GM19455 (cell line): Measurements from ENCODE around the gene TPST2.

Experiments used
- ATAC-seq: cut with Tn5 transposase; IDR thresholded peaks from one replicate; pipeline ENCODE4 v1.9.1; 2021; ENCODE audit not compliant: unreplicated experiment

Gene TPST2

GRCh38 chr22:26558248-26558895 is 31.6 kb downstream of the TPST2 start:
- no peak for ATAC-seq

DNA sequence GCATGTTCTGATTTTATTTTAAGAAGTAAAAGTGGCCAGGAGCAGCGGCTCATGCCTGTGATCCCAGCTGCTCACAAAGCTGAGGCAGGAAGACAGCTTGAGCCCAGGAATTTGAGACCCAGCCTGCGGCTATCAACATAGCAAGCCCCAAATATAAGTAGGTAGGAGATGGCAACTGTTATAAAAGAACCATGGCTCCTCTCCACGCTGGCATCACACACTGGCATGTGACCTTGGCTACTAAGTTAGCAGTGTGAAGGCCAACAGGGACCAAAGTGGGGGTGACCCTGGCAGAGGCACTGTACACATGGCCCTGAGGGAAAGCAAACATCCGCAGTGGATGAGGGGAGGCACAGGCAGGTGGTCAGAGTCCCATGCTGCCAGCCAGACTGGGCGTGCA is 33.0 kb downstream of the TPST2 start:
- no peak for ATAC-seq

DNA sequence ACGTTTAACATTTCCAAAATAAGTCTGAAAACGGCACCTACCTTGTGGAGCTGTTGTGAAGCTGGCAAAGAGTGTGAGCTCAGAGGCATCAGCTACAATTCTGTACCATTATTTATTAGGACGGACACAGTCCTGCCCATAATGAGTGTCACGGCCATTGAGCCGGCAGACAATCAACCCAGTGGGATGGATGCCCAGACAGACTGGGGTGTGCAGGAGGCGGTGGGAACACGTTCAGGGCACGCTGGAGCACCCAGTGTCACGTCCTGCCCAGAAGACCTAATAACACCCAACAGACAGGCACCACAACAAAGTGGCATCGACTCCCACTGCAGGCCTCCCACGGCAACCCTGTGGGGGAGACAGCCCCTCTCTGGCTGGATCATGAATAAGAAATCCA is 34.5 kb downstream of the TPST2 start:
- no peak for ATAC-seq

- ATAC-seq, result no peak
These were observed 35.0 kb downstream of the TPST2 start for GRCh38 chr22:26554956-26555355.

- ATAC-seq, result no peak
These were observed 36.7 kb downstream of the TPST2 start for GRCh38 chr22:26553056-26553752.

- no peak for ATAC-seq
These were observed 37.5 kb downstream of the TPST2 start for GRCh38 chr22:26552466-26552865.

DNA sequence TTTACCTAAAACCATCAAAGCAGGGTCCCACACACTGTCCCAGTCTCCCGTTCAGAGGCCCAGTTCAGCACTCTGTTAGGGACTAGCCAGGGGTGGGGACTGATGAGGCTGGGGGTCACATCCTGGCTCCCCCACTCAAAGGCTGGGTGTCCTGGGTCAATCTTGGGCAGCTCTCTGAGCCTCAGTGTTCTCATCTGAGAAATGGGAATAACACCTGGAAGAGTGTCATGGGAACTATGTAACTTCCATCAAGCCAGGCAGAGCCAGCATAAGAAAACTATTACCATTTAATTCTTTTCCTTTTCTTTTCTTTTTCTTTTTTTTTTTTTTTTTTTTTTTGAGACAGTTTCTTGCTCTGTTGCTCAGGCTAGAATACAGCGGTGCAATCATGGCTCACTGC is 38.4 kb downstream of the TPST2 start:
- ATAC-seq, result no peak

DNA sequence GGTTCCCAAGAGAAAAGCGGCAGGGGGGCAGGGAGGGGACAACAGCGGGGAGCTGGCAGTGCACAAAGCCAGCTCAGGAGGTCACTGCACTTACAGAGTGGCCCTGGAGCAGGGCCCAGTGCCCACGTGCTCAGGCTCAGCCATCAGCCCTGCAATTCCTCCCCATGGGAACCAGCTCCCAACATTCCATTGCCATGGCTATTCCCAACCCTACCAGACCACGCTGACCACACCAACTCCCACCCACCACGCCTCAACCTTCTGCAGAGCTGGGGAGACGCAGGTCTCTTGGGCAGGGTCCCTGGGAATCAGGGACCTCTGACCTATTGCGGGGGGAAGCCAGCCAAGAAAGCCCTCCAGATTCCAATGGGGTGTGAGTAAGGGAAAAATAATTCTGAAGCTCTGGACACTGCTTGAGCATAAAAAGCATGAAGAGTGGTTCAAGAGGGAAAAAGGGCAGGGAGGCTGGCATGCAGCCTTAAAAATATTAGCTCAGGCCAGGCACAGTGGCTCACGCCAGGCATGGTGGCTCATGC is 39.4 kb downstream of the TPST2 start:
- no peak for ATAC-seq

DNA sequence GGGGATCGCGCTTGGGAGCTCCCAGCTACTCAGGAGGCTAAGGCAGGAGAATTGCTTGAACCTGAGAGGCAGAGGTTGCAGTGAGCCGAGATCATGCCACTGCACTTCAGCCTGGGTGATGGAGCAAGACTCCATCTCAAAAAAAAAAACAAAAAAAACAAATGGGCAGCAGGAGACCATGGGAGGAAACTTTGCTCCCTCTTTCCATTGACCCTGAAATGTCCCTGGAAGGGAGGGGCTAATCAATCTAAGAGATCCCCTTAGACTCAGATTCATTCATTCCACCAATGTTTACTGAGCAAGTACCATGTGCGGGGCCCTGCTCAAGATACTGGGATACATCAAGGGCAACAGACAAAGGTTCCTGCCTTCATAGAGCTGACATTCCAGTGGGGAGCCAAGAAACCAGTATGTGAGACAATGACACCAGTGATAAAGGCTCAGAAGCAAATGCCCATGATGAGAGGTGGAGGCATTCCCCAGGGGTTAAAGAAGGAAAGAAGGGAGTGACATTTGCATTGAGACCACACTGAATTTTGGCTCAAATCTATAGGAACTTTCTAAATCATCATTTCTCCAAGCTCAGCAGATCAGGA is 39.9 kb downstream of the TPST2 start:
- no peak for ATAC-seq

DNA sequence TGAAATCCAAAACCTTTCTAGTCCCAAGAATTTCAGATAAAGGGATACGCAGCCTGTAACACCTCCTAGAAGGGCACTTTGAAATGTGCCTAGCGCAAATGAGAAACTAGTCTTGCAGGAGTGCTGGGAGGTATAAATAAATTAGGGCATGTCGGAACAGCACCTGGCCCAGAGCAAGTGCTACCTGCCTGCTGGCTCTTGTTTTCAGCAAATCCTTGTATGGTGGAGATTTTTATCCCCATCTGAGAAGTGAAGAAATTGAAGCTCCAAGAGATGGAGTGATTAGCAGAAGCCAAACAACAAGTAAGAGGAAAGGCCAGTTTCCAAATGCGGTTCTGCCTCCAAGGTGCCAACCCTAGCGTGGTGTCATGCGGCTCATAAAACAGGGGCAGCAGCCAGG is 40.9 kb downstream of the TPST2 start:
- ATAC-seq, result no peak

- ATAC-seq, result no peak
These were observed 41.6 kb downstream of the TPST2 start for GRCh38 chr22:26548303-26548702.

DNA sequence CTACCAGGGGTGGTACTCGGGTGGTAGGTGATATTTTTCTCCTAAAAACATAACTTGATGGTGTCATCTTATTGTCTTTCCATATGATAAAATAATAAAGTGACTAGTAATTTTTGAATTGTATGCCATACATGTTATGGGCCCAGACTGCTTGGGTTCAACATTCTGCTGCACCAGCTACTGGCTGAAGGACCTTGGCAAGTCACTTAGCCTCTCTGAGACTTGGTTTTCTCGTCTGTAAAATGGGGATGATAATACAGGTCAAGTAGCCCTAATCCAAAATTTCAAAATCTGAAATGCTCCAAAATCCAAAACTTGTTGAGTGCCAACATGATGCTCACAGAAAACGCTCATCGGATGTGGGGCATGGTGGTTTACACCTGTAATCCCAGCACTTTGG is 42.1 kb downstream of the TPST2 start:
- no peak for ATAC-seq

- ATAC-seq, result no peak
These were observed 42.5 kb downstream of the TPST2 start for GRCh38 chr22:26547426-26547825.

- no peak for ATAC-seq
These were observed 43.6 kb downstream of the TPST2 start for GRCh38 chr22:26546282-26546681.

GRCh38 chr22:26545827-26546226 is 44.1 kb downstream of the TPST2 start:
- ATAC-seq, result no peak

GRCh38 chr22:26545385-26545784 is 44.5 kb downstream of the TPST2 start:
- ATAC-seq, result no peak

DNA sequence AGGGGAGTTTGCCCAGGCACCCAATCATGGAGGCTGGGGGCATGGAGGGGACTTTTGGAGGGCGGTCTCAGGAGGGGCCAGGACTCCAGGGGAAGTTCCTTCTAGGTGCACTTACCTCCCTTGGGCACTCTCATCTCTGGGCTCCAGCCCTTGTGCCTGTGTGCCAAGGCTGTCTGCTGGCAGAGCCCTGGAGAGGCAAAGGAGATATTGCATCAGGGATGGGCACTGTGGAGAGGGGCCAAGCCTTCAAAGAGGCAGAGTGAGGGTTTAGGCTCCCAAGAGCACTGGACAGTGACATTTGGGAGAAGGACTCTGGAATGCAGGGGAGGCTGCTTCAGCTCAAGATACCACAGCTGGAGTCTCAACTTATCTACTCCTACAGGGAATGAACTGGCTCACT is 45.4 kb downstream of the TPST2 start:
- ATAC-seq, result no peak

- no peak for ATAC-seq
These were observed 47.1 kb downstream of the TPST2 start for GRCh38 chr22:26542831-26543230.

DNA sequence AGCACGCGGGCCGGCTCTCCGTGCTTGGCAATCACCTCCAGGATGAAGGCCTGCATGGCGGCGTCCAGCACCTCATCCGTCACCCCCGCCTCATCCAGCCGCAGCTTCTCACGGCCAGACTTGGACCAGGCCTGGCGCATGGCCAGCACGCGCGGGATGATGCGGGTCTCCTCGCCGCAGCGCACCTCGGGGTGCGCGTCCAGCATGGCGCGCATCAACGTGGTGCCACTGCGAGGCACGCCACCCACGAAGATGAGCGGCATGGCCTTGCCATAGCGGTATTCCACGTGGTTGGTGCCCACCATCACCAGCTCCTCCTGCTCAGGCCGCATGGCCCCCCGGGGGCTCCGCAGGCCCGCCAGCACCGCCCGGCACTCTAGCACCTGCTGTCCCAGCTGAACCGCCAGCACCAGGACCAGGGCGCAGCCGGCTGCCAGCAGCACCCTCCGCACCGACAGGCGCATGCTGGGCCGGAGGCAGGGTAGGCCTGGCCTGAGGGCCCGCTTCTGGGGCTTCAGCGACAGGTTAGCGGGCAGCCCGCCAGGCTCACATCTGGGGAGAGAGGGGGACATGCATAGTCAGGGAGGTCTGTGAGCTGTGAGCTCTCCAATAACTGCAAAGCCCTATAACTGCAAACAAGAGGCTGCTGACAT is 48.6 kb downstream of the TPST2 start:
- no peak for ATAC-seq

- no peak for ATAC-seq
These were observed 49.8 kb downstream of the TPST2 start for GRCh38 chr22:26540119-26540518.

GRCh38 chr22:26536762-26537134 is 53.2 kb downstream of the TPST2 start:
- ATAC-seq, result no peak
